HepG2 (cell line): ENCODE results near the gene ELF2. TPM values are rescaled to one million over a fixed set of nuclear protein-coding genes. Genes with fewer than 3 reads are reported as not detected.

Experiments used
- ATAC-seq: fragments of 200-7000 bp; cut with Tn5 transposase; 3 replicates; pipeline ENCODE4 v1.9.1; 2020; ENCODE audit warnings: mild to moderate bottlenecking, moderate library complexity
- BruUV-seq: library from RNA; stranded (reverse); fragments of 400-500 nt; replicated peaks from 2 replicates; lab custom pipeline; 2021; lab: Mats Ljungman, UMichigan
- CTCF ChIA-PET: fragments of 300-600 bp; formaldehyde crosslinking; extraction: SDS; loops from one replicate; lab custom pipeline; 2021; ENCODE audit warnings: low total read pairs, inconsistent platforms, low intra/inter-chr PET ratio; lab: Yijun Ruan, JAX
- POLR2A ChIA-PET: fragments of 350-600 bp; sonication (Branson Sonifier 250); formaldehyde crosslinking; loops from one replicate; lab custom pipeline; 2020; ENCODE audit warnings: antibody characterized with exemption, inconsistent platforms; lab: Yijun Ruan, JAX
- DNase-seq: peaks from one replicate; pipeline ENCODE4 v3.0.0-alpha.2; 2015; ENCODE audit warnings: low spot score
- FAIRE-seq: peaks from 3 replicates; lab custom pipeline; 2011; peaks lifted over from hg19 to GRCh38; lab: Jason Lieb, UNC
- H2AFZ ChIP-seq: one replicate; pipeline ENCODE4 v1.6.1; 2011; ENCODE audit warnings: low read length, inconsistent platforms
- H3K27ac ChIP-seq: fragments of 300-600 bp; 3 replicates; pipeline ENCODE4 v1.8.0; 2011; ENCODE audit warnings: mixed run types, mild to moderate bottlenecking, mixed read lengths, low read length, inconsistent platforms; ENCODE audit not compliant: insufficient read depth; ENCODE audit errors: extremely low read length
- H3K27me3 ChIP-seq, 2 experiments: fragments of 200-600 bp in 1 of 2; 2 replicates in 1 of 2; 3 replicates in 1 of 2; pipeline versions ENCODE4 v1.6.0 to v1.8.0; 2011; ENCODE audit warnings: low read length in 2 of 2, mild to moderate bottlenecking in 2 of 2, moderate library complexity in 2 of 2, inconsistent platforms in 1 of 2; ENCODE audit not compliant: insufficient read depth in 2 of 2, control insufficient read depth in 1 of 2
- H3K36me3 ChIP-seq, 2 experiments: fragments of 200-600 bp in 1 of 2; replicated peaks in 1 of 2; 2 replicates in 1 of 2; 3 replicates in 1 of 2; pipeline versions ENCODE4 v1.5.1 to v1.8.0; 2011; ENCODE audit warnings: low read length in 2 of 2, inconsistent platforms in 1 of 2; ENCODE audit not compliant: insufficient read depth in 2 of 2, control insufficient read depth in 1 of 2
- H3K4me1 ChIP-seq: 2 replicates; pipeline ENCODE4 v1.5.1; 2012; ENCODE audit warnings: low read length, inconsistent platforms; ENCODE audit not compliant: insufficient read depth
- H3K4me2 ChIP-seq: 2 replicates; pipeline ENCODE4 v1.6.0; 2011; ENCODE audit warnings: low read depth, low read length, inconsistent platforms
- H3K4me3 ChIP-seq, 3 experiments: fragments of 200-600 bp in 1 of 3; sonication (generic), shearing (Covaris generic) in 1 of 3; replicated peaks in 1 of 3; 2 replicates each; pipeline ENCODE4 v1.5.1; 2011 to 2016; ENCODE audit warnings: low read length in 3 of 3, inconsistent platforms in 2 of 3, low read depth in 2 of 3, mild to moderate bottlenecking in 2 of 3, control low read depth in 1 of 3, mixed read lengths in 1 of 3; ENCODE audit not compliant: insufficient read depth in 1 of 3
- H3K79me2 ChIP-seq: one replicate; pipeline ENCODE4 v1.6.1; 2011; ENCODE audit warnings: low read length, inconsistent platforms; ENCODE audit not compliant: insufficient read depth
- H3K9ac ChIP-seq: 2 replicates; pipeline ENCODE4 v1.6.0; 2011; ENCODE audit warnings: mild to moderate bottlenecking, low read depth, low read length, inconsistent platforms; ENCODE audit not compliant: insufficient read depth
- H3K9me3 ChIP-seq: 2 replicates; pipeline ENCODE4 v1.5.1; 2012; ENCODE audit warnings: mild to moderate bottlenecking, low read length
- H4K20me1 ChIP-seq: 2 replicates; pipeline ENCODE4 v1.6.0; 2011; ENCODE audit warnings: inconsistent platforms, mild to moderate bottlenecking, low read length, moderate library complexity; ENCODE audit not compliant: insufficient read depth
- AKAP8 ChIP-seq: sonication (generic); formaldehyde crosslinking; IDR thresholded peaks from 2 replicates; pipeline ENCODE4 v1.5.1; 2020; ENCODE audit warnings: mild to moderate bottlenecking, missing genetic modification reagents
- BCL6 ChIP-seq: IDR thresholded peaks from 2 replicates; pipeline ENCODE4 v1.6.1; 2016; ENCODE audit warnings: missing genetic modification reagents, missing compliant biosample characterization
- EP300 ChIP-seq, 3 experiments: sonication (generic) in 1 of 3; formaldehyde crosslinking in 1 of 3; IDR thresholded peaks; 2 replicates each; pipeline versions ENCODE4 v1.5.1 to v1.6.1; 2011 to 2020; ENCODE audit warnings: low read depth in 2 of 3, low read length in 2 of 3, borderline replicate concordance in 1 of 3, improper control_type of control experiment in 1 of 3, mild to moderate bottlenecking in 1 of 3, missing genetic modification reagents in 1 of 3, moderate library complexity in 1 of 3
- ESRRA ChIP-seq: sonication (generic); formaldehyde crosslinking; IDR thresholded peaks from 2 replicates; pipeline ENCODE4 v1.5.1; 2020; ENCODE audit warnings: mild to moderate bottlenecking, low read depth, missing genetic modification reagents
- HMG20A ChIP-seq: IDR thresholded peaks from 2 replicates; pipeline ENCODE4 v1.6.1; 2016; ENCODE audit warnings: borderline replicate concordance
- HOMEZ ChIP-seq: IDR thresholded peaks from 2 replicates; pipeline ENCODE4 v1.6.1; 2016; ENCODE audit warnings: low read depth
- KLF13 ChIP-seq: sonication (generic); formaldehyde crosslinking; IDR thresholded peaks from 2 replicates; pipeline ENCODE4 v1.4.0; 2020; ENCODE audit warnings: mild to moderate bottlenecking, missing genetic modification reagents
- MED1 ChIP-seq: sonication (generic); formaldehyde crosslinking; IDR thresholded peaks from 2 replicates; pipeline ENCODE4 v1.4.0; 2020; ENCODE audit warnings: missing genetic modification reagents
- MTA1 ChIP-seq: sonication (generic); formaldehyde crosslinking; IDR thresholded peaks from 2 replicates; pipeline ENCODE4 v1.4.0; 2020; ENCODE audit warnings: missing genetic modification reagents, mild to moderate bottlenecking, borderline replicate concordance
- MYPOP ChIP-seq: sonication (generic); formaldehyde crosslinking; IDR thresholded peaks from 2 replicates; pipeline ENCODE4 v1.8.1; 2023; ENCODE audit warnings: mild to moderate bottlenecking, moderate library complexity, missing genetic modification reagents
- ONECUT2 ChIP-seq: sonication (generic); formaldehyde crosslinking; IDR thresholded peaks from 2 replicates; pipeline ENCODE4 v1.4.0; 2020; ENCODE audit warnings: missing genetic modification reagents
- PATZ1 ChIP-seq: sonication (generic); formaldehyde crosslinking; IDR thresholded peaks from 2 replicates; pipeline ENCODE4 v1.4.0; 2020; ENCODE audit warnings: missing genetic modification reagents
- PREB ChIP-seq: sonication (generic); formaldehyde crosslinking; IDR thresholded peaks from 2 replicates; pipeline ENCODE4 v1.4.0; 2020; ENCODE audit warnings: missing genetic modification reagents
- PTBP1 ChIP-seq: fragments of 200-400 bp; formaldehyde crosslinking; IDR thresholded peaks from 2 replicates; pipeline ENCODE4 v1.6.1; 2018; ENCODE audit warnings: low read length, low read depth; ENCODE audit not compliant: poor library complexity, severe bottlenecking
- RARA ChIP-seq: IDR thresholded peaks from 2 replicates; pipeline ENCODE4 v1.6.1; 2016; ENCODE audit warnings: missing genetic modification reagents, missing compliant biosample characterization
- SAP130 ChIP-seq: IDR thresholded peaks from 2 replicates; pipeline ENCODE4 v1.6.1; 2016; ENCODE audit warnings: low read depth
- ZBTB42 ChIP-seq: sonication (generic); formaldehyde crosslinking; IDR thresholded peaks from 2 replicates; pipeline ENCODE4 v1.5.0; 2020; ENCODE audit warnings: mild to moderate bottlenecking, missing genetic modification reagents
- ZNF180 ChIP-seq: sonication (generic); formaldehyde crosslinking; IDR thresholded peaks from 2 replicates; pipeline ENCODE4 v1.4.0; 2020; ENCODE audit warnings: low read depth, missing genetic modification reagents, borderline replicate concordance
- WGBS: methylation state at CpG from one replicate; pipeline ENCODE4 v1.1.6; 2017; ENCODE audit warnings: low lambda C conversion rate; 5-methylcytosine and 5-hydroxymethylcytosine counted together
- in situ Hi-C: cut with HindIII; loops from 2 replicates; pipeline ENCODE4 v1.10.0; 2017; ENCODE audit warnings: low pct_unique_long_range_greater_than_20kb; ENCODE audit not compliant: extremely low pct_ligation_motif_present
- intact Hi-C: fragments of 100-400 bp; cut with micrococcal nuclease; formaldehyde crosslinking; loops from one replicate; pipeline ENCODE4 v1.10.0; 2022; ENCODE audit not compliant: unreplicated experiment
- polyA plus RNA-seq, 8 experiments: library from polyadenylated mRNA; depleted of rRNA in 3 of 8; stranded (reverse) in 7 of 8; unstranded in 1 of 8; fragments of >200 nt; fragmentation: Illumina TruSeq in 4 of 8; extraction: Trizol in 4 of 8; gene quantifications; 2 replicates each; pipeline versions ENCODE4 v1.2.1 to v1.2.3, GENCODE V29; 2011 to 2016; ENCODE audit warnings: low read depth in 4 of 8, missing spikeins in 1 of 8, mixed read lengths in 1 of 8; ENCODE audit not compliant: insufficient read depth in 1 of 8
- total RNA-seq, 5 experiments: library from RNA; depleted of rRNA; stranded (reverse); fragments of >200 nt; fragmentation: Illumina TruSeq; extraction: Trizol; gene quantifications; 2 replicates each; pipeline ENCODE4 v1.2.3, GENCODE V29; 2016; ENCODE audit warnings: low read depth in 1 of 5

The ELF2 gene
- total and polyA plus RNA-seq, 2 of the 13 experiments (the other 11 are each of a cell fraction or from before 2014, with no cell fraction given): 28.6 to 35.4 TPM

- no TSS peak for BruUV-seq
- Histone ChIP-seq H4K20me1 (peaks cover 15% of the 10 kb centered on the region; the same call in 1 of the 2 replicates), H3K79me2 (peaks cover 31% of the 10 kb centered on the region), H3K27ac (peak overlapping the region; percentile 50), H3K9me3 (no peaks in the 10 kb centered on the region), H3K36me3 (no peaks in the 10 kb centered on the region), H3K4me3 (no peak overlapping the region), H3K9ac (0 out of 2 replicates have a peak overlapping the region, but pooled peaks have one; percentile 26), H3K27me3 (no peaks in the 10 kb centered on the region), H3K4me2 (peak overlapping the region; percentile 47), H3K4me1 (peaks cover 26% of the 10 kb centered on the region), H2AFZ (no peak overlapping the region)
- FAIRE-seq (no peak), ATAC-seq (peak; percentile 97), DNase-seq (peak; percentile 86)
- CTCF ChIA-PET: no interaction called here
- WGBS: 63% methylated on average over 1 of the region's 1 CpG
- POLR2A ChIA-PET: interaction anchor here (1.0 to 3.4 kb wide), 2 partner anchors 23 to 147 kb away, joined by 4 to 21 read pairs; partner anchors contain the start of genes ELF2 and NAA15
- in situ Hi-C loops (no loop called here), intact Hi-C loops (no loop called here)
- TF ChIP-seq AKAP8 (no peak), RARA (CRISPR knock-in tag) (peak; percentile 52), SAP130 (CRISPR knock-in tag) (peak; percentile 65), BCL6 (CRISPR knock-in tag) (peak; percentile 94), HMG20A (CRISPR knock-in tag) (no peak), PATZ1 (0 out of 2 replicates have a peak, but pooled peaks have one; percentile 33), ONECUT2 (CRISPR knock-in tag) (no peak), MTA1 (no peak), PREB (no peak), ZNF180 (CRISPR knock-in tag) (no peak), MYPOP (CRISPR knock-in tag) (no peak), MED1 (0 out of 2 replicates have a peak, but pooled peaks have one; percentile 15), PTBP1 (no peak), ZBTB42 (no peak), ESRRA (no peak), HOMEZ (0 out of 2 replicates have a peak, but pooled peaks have one; percentile 31), KLF13 (no peak), EP300 (IDR thresholded peaks at IDR 0.05; ENCODE audit: low read depth in 2 of 2, low read length in 2 of 2) (no peak), EP300 (CRISPR knock-in tag; IDR thresholded peaks at IDR 0.05; ENCODE audit: borderline replicate concordance) (peak; percentile 47; the same call in 1 of the 2 replicates)
These were observed 23.4 kb downstream of the ELF2 start for GRCh38 chr4:139153411-139154133.
